ENCODE measurements around the gene SYT2. TPM values are rescaled to one million over a fixed set of nuclear protein-coding genes. Genes with fewer than 3 reads are reported as not detected.

Gene SYT2
- total RNA-seq, 4 donors from 2014 or later = 0.23 to 0.59 TPM; not detected in 2

DNA sequence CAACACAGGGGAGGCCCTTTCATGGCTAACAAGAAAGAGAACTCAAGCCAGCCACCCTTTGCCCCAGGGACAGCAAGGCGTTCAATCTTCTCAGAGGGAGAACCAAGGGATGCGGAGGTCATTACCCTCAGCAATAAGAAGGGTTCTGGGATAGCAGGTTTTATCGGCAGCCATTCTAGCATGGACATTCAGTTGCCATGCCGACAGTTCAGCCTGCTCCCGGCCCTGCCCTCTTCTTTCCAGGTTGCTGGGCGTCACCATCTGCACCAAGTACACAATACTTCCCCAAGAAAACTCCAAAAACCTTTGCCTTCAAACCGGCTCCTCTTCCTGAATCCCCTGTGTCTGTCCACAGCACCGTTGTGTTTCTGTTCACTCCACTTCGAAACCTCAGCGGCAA is 47.1 kb downstream of the SYT2 start:
- H3K4me3 ChIP-seq = no peak overlapping the region
- no peaks in the 10 kb centered on the region for H3K9me3 ChIP-seq
- H3K36me3 ChIP-seq = no peaks in the 10 kb centered on the region
- H3K27ac ChIP-seq = no peak overlapping the region
- ATAC-seq = no peak
- TF ChIP-seq POLR2A (IDR thresholded peaks at IDR 0.05) (no peak), POLR2AphosphoS5 (IDR thresholded peaks at IDR 0.05) (no peak), CTCF (IDR thresholded peaks at IDR 0.05) (no peak), EP300 (IDR thresholded peaks at IDR 0.05) (no peak)
- 74 to 77% methylated on average over 5 to 9 of the region's 10 CpGs for WGBS, 2 donors (ENCODE audit: low coverage in 1 of 2)
- no peaks in the 10 kb centered on the region for H3K4me1 ChIP-seq
- peaks cover 72% of the 10 kb centered on the region for H3K27me3 ChIP-seq

GRCh38 chr1:202662081-202662480 is 48.2 kb downstream of the SYT2 start:
- 18 to 24% methylated on average over 2 to 4 of the region's 5 CpGs for WGBS, 2 donors (ENCODE audit: low coverage in 1 of 2)
- H3K27ac ChIP-seq = no peak overlapping the region
- no peaks in the 10 kb centered on the region for H3K9me3 ChIP-seq
- ATAC-seq = no peak
- TF ChIP-seq POLR2AphosphoS5 (IDR thresholded peaks at IDR 0.05) (no peak), EP300 (IDR thresholded peaks at IDR 0.05) (no peak), CTCF (IDR thresholded peaks at IDR 0.05) (no peak), POLR2A (IDR thresholded peaks at IDR 0.05) (no peak)
- no peak overlapping the region for H3K4me3 ChIP-seq
- no peaks in the 10 kb centered on the region for H3K36me3 ChIP-seq
- H3K27me3 ChIP-seq = peaks cover 82% of the 10 kb centered on the region
- H3K4me1 ChIP-seq = no peaks in the 10 kb centered on the region

DNA sequence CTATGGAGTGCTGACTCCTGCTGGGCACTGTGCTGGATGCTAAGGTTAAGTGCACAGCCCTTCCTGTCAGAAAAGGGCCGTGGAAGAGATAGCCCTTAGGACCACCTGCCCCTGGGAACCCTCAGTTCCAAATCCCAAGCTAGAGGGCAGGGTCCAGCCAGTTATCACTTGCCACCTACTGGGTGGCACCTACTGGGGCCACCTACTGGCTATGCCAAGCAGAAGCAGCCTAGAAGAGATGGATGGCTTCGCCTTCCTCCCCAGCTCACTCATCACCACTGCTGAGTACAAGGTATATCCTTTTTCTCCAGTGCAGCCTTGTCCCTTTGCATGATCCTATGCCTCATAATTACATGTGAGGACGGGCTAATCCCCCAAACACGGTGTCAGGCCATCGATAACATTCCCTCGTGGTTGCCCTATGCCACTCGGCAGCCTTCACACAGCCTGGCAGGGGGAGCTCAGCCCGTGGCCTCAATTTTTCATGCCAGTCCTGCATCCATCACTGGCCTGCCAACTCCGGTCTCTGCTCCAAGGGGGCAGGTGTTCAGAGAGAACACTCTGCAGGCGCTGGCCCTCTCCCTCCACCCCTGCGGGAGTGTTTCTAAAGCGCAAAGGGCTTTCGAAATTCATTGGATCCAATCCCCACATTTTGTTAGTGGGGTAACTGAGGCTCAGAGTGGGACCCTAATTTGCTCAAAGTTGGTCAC is 49.0 kb downstream of the SYT2 start:
- ATAC-seq = no peak
- Histone ChIP-seq H3K27me3 (peaks cover 84% of the 10 kb centered on the region), H3K4me1 (no peaks in the 10 kb centered on the region), H3K4me3 (no peak overlapping the region), H3K36me3 (no peaks in the 10 kb centered on the region), H3K9me3 (no peaks in the 10 kb centered on the region), H3K27ac (no peak overlapping the region)
- 68% methylated on average over 7 of the region's 13 CpGs; no CpG with 5 or more reads in 1 of the 2 donors for WGBS, 2 donors (ENCODE audit: low coverage in 1 of 2)
- TF ChIP-seq POLR2A (IDR thresholded peaks at IDR 0.05) (no peak), EP300 (IDR thresholded peaks at IDR 0.05) (no peak), POLR2AphosphoS5 (IDR thresholded peaks at IDR 0.05) (no peak), CTCF (IDR thresholded peaks at IDR 0.05) (no peak)

DNA sequence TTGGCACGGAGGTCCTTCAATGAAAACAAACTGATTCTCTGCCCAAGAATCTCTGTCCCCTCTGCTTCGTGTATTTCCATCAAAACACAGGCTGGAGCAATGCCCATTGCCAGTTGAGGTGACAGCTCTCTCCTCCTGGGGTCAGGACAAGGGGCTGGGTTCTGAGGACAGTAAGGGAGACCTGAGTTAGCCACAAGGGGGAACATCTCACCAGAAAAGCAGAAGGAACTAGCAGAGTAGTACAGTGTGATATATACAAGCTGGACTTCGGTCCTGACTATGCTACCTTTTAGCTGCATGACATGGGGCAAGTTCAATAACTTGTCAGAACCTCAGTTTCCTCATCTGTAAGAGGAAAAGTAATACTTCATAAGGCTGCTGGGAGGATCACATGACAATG is 50.3 kb downstream of the SYT2 start:
- ATAC-seq = no peak
- no peaks in the 10 kb centered on the region for H3K36me3 ChIP-seq
- H3K4me1 ChIP-seq = no peaks in the 10 kb centered on the region
- peaks cover 84% of the 10 kb centered on the region for H3K27me3 ChIP-seq
- 100% methylated on average over 1 of the region's 3 CpGs; no CpG with 5 or more reads in 1 of the 2 donors for WGBS, 2 donors (ENCODE audit: low coverage in 1 of 2)
- TF ChIP-seq EP300 (IDR thresholded peaks at IDR 0.05) (no peak), POLR2A (IDR thresholded peaks at IDR 0.05) (no peak), POLR2AphosphoS5 (IDR thresholded peaks at IDR 0.05) (no peak), CTCF (IDR thresholded peaks at IDR 0.05) (no peak)
- H3K27ac ChIP-seq = no peak overlapping the region
- H3K9me3 ChIP-seq = no peaks in the 10 kb centered on the region
- no peak overlapping the region for H3K4me3 ChIP-seq

DNA sequence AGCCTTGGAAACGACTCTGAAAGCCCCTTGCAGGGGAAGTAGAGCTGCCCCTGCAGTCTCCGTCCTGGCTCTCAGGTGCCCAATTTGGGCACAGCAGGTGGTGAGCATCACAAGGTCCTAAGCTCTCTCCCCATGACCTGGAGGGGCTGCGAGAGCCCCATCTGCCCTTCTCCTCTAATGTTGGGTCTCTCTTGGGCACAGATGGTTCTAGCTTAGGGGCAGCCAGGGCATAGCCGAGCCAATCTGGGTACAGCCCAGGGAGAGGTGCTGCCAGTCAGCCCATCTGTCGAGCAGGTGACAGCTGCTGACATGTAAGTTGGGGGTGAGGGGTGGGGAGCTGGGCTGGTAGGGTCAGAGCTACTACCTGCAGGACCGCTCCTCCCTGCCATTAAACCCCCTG is 50.7 kb downstream of the SYT2 start:
- no peaks in the 10 kb centered on the region for H3K36me3 ChIP-seq
- no peaks in the 10 kb centered on the region for H3K9me3 ChIP-seq
- H3K27me3 ChIP-seq = peaks cover 80% of the 10 kb centered on the region
- TF ChIP-seq POLR2AphosphoS5 (IDR thresholded peaks at IDR 0.05) = no peak
- no peak for TF ChIP-seq POLR2A (IDR thresholded peaks at IDR 0.05)
- TF ChIP-seq EP300 (IDR thresholded peaks at IDR 0.05) = no peak
- TF ChIP-seq CTCF (IDR thresholded peaks at IDR 0.05) = no peak
- H3K4me1 ChIP-seq = no peaks in the 10 kb centered on the region
- no peak for ATAC-seq
- no peak overlapping the region for H3K27ac ChIP-seq
- H3K4me3 ChIP-seq = no peak overlapping the region
- 38 to 47% methylated on average over 2 of the region's 6 CpGs for WGBS, 2 donors (ENCODE audit: low coverage in 1 of 2)

Measured in gastroesophageal sphincter (tissue), 4 donors.